Measurements from ENCODE around the gene HES1.

DNA sequence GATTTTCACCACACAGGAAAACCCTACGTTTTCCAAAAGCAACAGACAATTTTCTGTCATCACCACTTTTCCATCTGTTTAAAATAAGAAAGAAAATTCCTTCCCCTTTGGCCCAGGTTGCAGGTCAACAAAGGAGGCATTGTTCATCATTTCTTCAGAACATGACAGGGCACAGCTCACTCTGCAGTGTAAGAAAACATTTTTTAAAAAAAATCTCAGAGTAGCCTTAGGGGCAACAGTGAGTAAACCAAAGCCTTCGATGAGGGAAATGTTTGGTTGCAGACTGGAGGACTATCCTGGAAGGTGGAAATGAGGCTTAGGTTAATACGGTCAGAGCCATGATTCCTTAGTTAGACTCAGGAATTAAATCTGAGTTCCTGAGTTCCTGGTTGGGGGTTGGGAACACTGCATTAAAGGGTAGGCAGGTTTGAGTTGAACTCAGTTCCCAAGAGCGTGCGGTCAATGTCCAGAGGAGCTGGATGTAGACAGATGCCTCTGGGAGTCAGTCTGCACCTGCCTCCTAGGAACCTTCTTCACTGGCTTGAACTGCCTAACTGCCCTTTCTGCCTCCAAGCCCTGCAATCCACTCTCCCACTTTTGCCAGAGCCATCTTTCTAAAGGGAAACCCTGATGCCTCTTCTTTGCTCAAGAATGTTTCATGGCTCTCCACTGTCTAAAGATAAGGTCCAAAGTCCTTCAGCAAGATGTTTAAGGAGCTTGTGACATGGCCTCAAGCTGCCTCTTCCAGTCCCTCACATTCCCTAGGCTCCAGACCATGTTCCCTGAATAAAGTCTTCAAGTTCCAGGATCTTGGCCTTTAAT, 3.3 kb upstream of the HES1 start:
- TF ChIP-seq ELF4 (IDR thresholded peaks at IDR 0.05) (no peak), BHLHE40 (IDR thresholded peaks at IDR 0.05; ENCODE audit: borderline replicate concordance) (no peak)

Data from HEK293T (cell line).